Measurements from ENCODE around the gene FNDC1. TPM values are rescaled to one million over a fixed set of nuclear protein-coding genes. Genes with fewer than 3 reads are reported as not detected.
A peak's percentile ranks its signal among the peaks of the same experiment; 100 is the strongest.

FNDC1 gene
- total RNA-seq, 1 donor, result 24.2 TPM

DNA sequence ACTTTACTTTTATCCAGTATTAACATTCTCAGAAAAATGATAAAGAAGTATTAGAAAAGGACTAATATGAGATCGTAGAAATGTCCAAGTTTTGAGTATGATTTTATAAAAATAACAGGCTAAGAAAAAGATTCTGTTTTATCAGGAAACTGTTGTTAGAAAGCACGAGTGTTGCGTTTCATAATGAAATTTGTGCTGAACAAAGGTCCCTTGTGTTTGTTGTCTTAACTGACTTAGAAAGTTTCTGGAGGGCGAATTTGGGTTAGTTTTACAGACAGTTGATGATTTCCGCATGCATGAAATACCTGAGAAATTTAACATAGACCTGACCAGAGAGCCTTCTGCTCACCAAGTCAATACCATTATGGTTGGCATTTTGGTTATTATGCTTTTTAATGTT, 136.0 kb downstream of the FNDC1 start:
- no peak for DNase-seq (ENCODE audit: insufficient read length, low spot score, missing footprints)
- no peaks in the 10 kb centered on the region for H3K9me3 ChIP-seq (ENCODE audit: low read depth, low read length)
- TF ChIP-seq, protein P1, sequence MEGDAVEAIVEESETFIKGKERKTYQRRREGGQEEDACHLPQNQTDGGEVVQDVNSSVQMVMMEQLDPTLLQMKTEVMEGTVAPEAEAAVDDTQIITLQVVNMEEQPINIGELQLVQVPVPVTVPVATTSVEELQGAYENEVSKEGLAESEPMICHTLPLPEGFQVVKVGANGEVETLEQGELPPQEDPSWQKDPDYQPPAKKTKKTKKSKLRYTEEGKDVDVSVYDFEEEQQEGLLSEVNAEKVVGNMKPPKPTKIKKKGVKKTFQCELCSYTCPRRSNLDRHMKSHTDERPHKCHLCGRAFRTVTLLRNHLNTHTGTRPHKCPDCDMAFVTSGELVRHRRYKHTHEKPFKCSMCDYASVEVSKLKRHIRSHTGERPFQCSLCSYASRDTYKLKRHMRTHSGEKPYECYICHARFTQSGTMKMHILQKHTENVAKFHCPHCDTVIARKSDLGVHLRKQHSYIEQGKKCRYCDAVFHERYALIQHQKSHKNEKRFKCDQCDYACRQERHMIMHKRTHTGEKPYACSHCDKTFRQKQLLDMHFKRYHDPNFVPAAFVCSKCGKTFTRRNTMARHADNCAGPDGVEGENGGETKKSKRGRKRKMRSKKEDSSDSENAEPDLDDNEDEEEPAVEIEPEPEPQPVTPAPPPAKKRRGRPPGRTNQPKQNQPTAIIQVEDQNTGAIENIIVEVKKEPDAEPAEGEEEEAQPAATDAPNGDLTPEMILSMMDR (IDR thresholded peaks at IDR 0.05; ENCODE audit: extremely low read depth, low read depth, low read length), result no peak
- H2AFZ ChIP-seq (ENCODE audit: low read length), result no peak overlapping the region
- no peak overlapping the region for H3K4me2 ChIP-seq (ENCODE audit: insufficient read depth, low read length)
- peaks cover 4% of the 10 kb centered on the region for H3K4me1 ChIP-seq (ENCODE audit: insufficient read depth, low read length)
- no peaks in the 10 kb centered on the region for H3K79me2 ChIP-seq (ENCODE audit: insufficient read depth, low read length)
- no peak overlapping the region for H3K27ac ChIP-seq (ENCODE audit: low read depth, low read length)
- H3K27me3 ChIP-seq (ENCODE audit: insufficient read depth, low read length), result no peaks in the 10 kb centered on the region
- H3K4me3 ChIP-seq (ENCODE audit: insufficient read depth, low read length), result no peak overlapping the region
- H4K20me1 ChIP-seq (ENCODE audit: insufficient read depth, low read length), result no peaks in the 10 kb centered on the region
- H3K36me3 ChIP-seq (ENCODE audit: insufficient read depth, low read length), result no peaks in the 10 kb centered on the region

GRCh38 chr6:159305804-159306537, 136.8 kb downstream of the FNDC1 start:
- Histone ChIP-seq H3K4me1 (ENCODE audit: insufficient read depth, low read length) (peaks cover 4% of the 10 kb centered on the region), H3K4me2 (ENCODE audit: insufficient read depth, low read length) (no peak overlapping the region), H3K27me3 (ENCODE audit: insufficient read depth, low read length) (no peaks in the 10 kb centered on the region), H3K9me3 (ENCODE audit: low read depth, low read length) (no peaks in the 10 kb centered on the region), H3K79me2 (ENCODE audit: insufficient read depth, low read length) (no peaks in the 10 kb centered on the region), H3K36me3 (ENCODE audit: insufficient read depth, low read length) (no peaks in the 10 kb centered on the region), H3K27ac (ENCODE audit: low read depth, low read length) (no peak overlapping the region), H3K4me3 (ENCODE audit: insufficient read depth, low read length) (no peak overlapping the region), H4K20me1 (ENCODE audit: insufficient read depth, low read length) (no peaks in the 10 kb centered on the region), H2AFZ (ENCODE audit: low read length) (no peak overlapping the region)
- TF ChIP-seq, protein P1 (IDR thresholded peaks at IDR 0.05; ENCODE audit: extremely low read depth, low read depth, low read length), result no peak
- DNase-seq (ENCODE audit: insufficient read length, low spot score, missing footprints), result no peak

GRCh38 chr6:159307246-159307790, 138.1 kb downstream of the FNDC1 start:
- H3K36me3 ChIP-seq (ENCODE audit: insufficient read depth, low read length), result no peaks in the 10 kb centered on the region
- H3K4me3 ChIP-seq (ENCODE audit: insufficient read depth, low read length), result no peak overlapping the region
- H3K27ac ChIP-seq (ENCODE audit: low read depth, low read length), result peak overlapping the region; percentile 18
- TF ChIP-seq, protein P1 (IDR thresholded peaks at IDR 0.05; ENCODE audit: extremely low read depth, low read depth, low read length), result no peak
- no peaks in the 10 kb centered on the region for H3K27me3 ChIP-seq (ENCODE audit: insufficient read depth, low read length)
- no peaks in the 10 kb centered on the region for H3K9me3 ChIP-seq (ENCODE audit: low read depth, low read length)
- no peak overlapping the region for H2AFZ ChIP-seq (ENCODE audit: low read length)
- peaks cover 13% of the 10 kb centered on the region for H3K4me1 ChIP-seq (ENCODE audit: insufficient read depth, low read length)
- DNase-seq (ENCODE audit: insufficient read length, low spot score, missing footprints), result peak; percentile 76
- H3K4me2 ChIP-seq (ENCODE audit: insufficient read depth, low read length), result no peak overlapping the region
- no peaks in the 10 kb centered on the region for H3K79me2 ChIP-seq (ENCODE audit: insufficient read depth, low read length)
- H4K20me1 ChIP-seq (ENCODE audit: insufficient read depth, low read length), result no peaks in the 10 kb centered on the region

DNA sequence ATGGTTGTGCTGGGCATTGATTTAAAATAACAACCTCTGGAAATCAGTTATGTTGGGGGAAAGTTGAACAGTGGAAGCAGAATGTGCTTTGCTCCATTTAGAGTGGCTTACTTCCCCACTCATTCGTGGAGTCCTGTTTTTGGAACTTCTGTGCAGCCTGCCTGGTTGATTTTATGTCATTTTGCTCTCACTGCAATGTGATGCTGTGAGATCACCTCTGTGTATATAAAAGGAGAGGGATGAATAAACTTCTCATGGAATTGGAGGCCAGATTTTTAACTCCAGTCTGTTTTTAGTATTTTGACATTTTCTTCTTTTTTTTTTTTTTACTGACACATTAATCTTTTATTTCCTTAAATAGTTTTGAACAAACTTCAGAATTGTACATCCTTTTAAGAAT, 139.0 kb downstream of the FNDC1 start:
- no peaks in the 10 kb centered on the region for H3K79me2 ChIP-seq (ENCODE audit: insufficient read depth, low read length)
- no peak for DNase-seq (ENCODE audit: insufficient read length, low spot score, missing footprints)
- no peaks in the 10 kb centered on the region for H3K36me3 ChIP-seq (ENCODE audit: insufficient read depth, low read length)
- TF ChIP-seq, protein P1 (IDR thresholded peaks at IDR 0.05; ENCODE audit: extremely low read depth, low read depth, low read length), result no peak
- H3K4me2 ChIP-seq (ENCODE audit: insufficient read depth, low read length), result no peak overlapping the region
- H2AFZ ChIP-seq (ENCODE audit: low read length), result no peak overlapping the region
- H4K20me1 ChIP-seq (ENCODE audit: insufficient read depth, low read length), result no peaks in the 10 kb centered on the region
- H3K27me3 ChIP-seq (ENCODE audit: insufficient read depth, low read length), result no peaks in the 10 kb centered on the region
- H3K27ac ChIP-seq (ENCODE audit: low read depth, low read length), result no peak overlapping the region
- H3K9me3 ChIP-seq (ENCODE audit: low read depth, low read length), result no peaks in the 10 kb centered on the region
- H3K4me3 ChIP-seq (ENCODE audit: insufficient read depth, low read length), result no peak overlapping the region
- peaks cover 13% of the 10 kb centered on the region for H3K4me1 ChIP-seq (ENCODE audit: insufficient read depth, low read length)
